ELF-1 (cell line): ENCODE data around the gene GFPT1.
"Not testable (repeated sequence)": the region's sequence is repeated elsewhere in the genome, so short reads cannot be mapped to it uniquely, and the experiment has no call there.

ENCODE experiments used
- DNase-seq: peaks from one replicate; pipeline ENCODE4 v3.0.0-alpha.2; 2016; ENCODE audit warnings: low read depth, low spot score

The GFPT1 gene

GRCh38 chr2:69386789-69387734 lies at the start of gene GFPT1:
Gene GFPT1 (minus strand): TSS chr2:69387227. CDS start chr2:69387071, 156 bp downstream.
- peak; percentile 94 for DNase-seq

- no peak for DNase-seq
Observed at GRCh38 chr2:69436596-69436937, 49.5 kb upstream of the GFPT1 start.

GRCh38 chr2:69434753-69435152 lies 47.7 kb upstream of the GFPT1 start:
- DNase-seq: no peak

- DNase-seq: no peak
Observed at GRCh38 chr2:69429491-69430183, 42.6 kb upstream of the GFPT1 start.

GRCh38 chr2:69428981-69429380 lies 42.0 kb upstream of the GFPT1 start:
- DNase-seq: no peak

GRCh38 chr2:69424419-69424818 lies 37.4 kb upstream of the GFPT1 start:
- no peak for DNase-seq

- DNase-seq: no peak
Observed at GRCh38 chr2:69422198-69422597, 35.2 kb upstream of the GFPT1 start.

GRCh38 chr2:69419111-69419510 lies 32.1 kb upstream of the GFPT1 start:
- not testable (repeated sequence) for DNase-seq

- no peak for DNase-seq
Observed at GRCh38 chr2:69416147-69416546, 29.1 kb upstream of the GFPT1 start.

- no peak for DNase-seq
Observed at GRCh38 chr2:69411120-69411519, 24.1 kb upstream of the GFPT1 start.

GRCh38 chr2:69405306-69405705 lies 18.3 kb upstream of the GFPT1 start:
- no peak for DNase-seq

GRCh38 chr2:69400121-69400520 lies 13.1 kb upstream of the GFPT1 start:
- DNase-seq: no peak

- no peak for DNase-seq
Observed at GRCh38 chr2:69397234-69397633, 10.2 kb upstream of the GFPT1 start.

- DNase-seq: no peak
Observed at GRCh38 chr2:69395866-69396265, 8.8 kb upstream of the GFPT1 start.

GRCh38 chr2:69393963-69394362 lies 6.9 kb upstream of the GFPT1 start:
- DNase-seq: no peak

- DNase-seq: no peak
Observed at GRCh38 chr2:69390471-69390870, 3.4 kb upstream of the GFPT1 start.

GRCh38 chr2:69390001-69390400 lies 3.0 kb upstream of the GFPT1 start:
- DNase-seq: no peak

- no peak for DNase-seq
Observed at GRCh38 chr2:69389271-69389670, 2.2 kb upstream of the GFPT1 start.

GRCh38 chr2:69387770-69388481 lies 899 bp upstream of the GFPT1 start:
- DNase-seq: peak; percentile 16

GRCh38 chr2:69386360-69386759 lies 667 bp downstream of the GFPT1 start:
- DNase-seq: peak; percentile 18

GRCh38 chr2:69385443-69386151 lies 1.4 kb downstream of the GFPT1 start:
- no peak for DNase-seq
